GM18498 (cell line): ENCODE data around the gene DCLK1.

Source experiments
- ATAC-seq: cut with Tn5 transposase; IDR thresholded peaks from one replicate; pipeline ENCODE4 v1.9.1; 2021; ENCODE audit warnings: mild to moderate bottlenecking, moderate library complexity; ENCODE audit not compliant: unreplicated experiment

DCLK1 gene

GRCh38 chr13:35909837-35910540 lies 221.2 kb downstream of the DCLK1 start:
- ATAC-seq, result no peak

DNA sequence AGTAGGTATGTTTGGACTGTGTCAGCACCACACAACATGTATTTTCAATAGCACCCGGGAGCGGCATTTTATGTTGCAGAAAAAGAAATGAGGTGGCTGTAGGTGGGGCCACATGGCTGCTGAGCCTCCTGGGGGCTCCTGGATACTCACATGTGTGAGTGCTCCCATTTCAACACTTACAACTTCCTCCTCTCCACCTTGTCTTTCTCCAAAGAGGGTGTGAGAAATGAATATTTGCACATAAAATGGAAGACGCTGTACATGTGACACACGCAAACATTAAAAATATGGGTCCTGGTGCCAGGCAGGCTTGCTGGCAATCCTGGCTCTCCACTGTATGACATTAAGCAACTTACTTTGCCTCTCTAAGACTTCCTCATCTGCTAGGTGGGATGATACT lies 222.1 kb downstream of the DCLK1 start:
- ATAC-seq, result no peak

DNA sequence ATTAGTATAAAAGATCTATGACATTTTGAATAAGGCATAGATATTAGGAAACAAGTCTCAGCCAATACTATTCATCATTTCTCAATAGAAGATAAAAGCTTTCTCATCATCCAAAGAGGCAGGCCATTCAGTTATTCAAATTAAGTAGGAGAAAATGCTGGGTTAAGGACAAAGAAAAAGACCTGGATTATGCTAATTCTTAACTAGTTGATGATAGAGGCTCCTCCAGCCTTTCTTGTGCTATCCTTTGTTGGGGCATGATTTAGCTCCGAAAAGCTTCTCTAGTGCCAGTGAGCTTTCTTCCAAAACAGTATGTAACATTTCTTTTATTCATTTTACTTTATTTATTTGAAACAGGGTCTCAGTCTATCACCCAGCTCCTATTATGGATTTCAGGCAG lies 223.0 kb downstream of the DCLK1 start:
- no peak for ATAC-seq

DNA sequence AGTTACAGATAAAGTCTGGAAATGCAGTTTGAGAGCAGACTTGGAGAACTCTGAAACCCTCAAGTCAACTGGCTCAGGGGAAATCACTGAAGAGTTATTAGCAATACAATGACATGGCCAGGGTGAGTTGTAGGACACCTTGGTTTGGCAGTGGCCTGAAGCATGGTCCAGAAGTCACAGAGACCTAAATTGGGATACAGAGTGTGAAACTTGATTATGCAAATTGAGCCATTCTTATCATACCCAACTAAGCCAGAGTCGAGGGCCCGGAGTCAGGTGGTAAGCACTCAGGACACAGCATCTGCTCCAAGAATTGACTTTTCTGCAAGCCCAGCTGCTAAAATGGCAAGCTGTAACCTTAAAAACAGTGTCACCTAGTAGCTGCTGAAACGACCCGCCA lies 224.5 kb downstream of the DCLK1 start:
- no peak for ATAC-seq

GRCh38 chr13:35903075-35903474 lies 228.1 kb downstream of the DCLK1 start:
- ATAC-seq, result no peak

DNA sequence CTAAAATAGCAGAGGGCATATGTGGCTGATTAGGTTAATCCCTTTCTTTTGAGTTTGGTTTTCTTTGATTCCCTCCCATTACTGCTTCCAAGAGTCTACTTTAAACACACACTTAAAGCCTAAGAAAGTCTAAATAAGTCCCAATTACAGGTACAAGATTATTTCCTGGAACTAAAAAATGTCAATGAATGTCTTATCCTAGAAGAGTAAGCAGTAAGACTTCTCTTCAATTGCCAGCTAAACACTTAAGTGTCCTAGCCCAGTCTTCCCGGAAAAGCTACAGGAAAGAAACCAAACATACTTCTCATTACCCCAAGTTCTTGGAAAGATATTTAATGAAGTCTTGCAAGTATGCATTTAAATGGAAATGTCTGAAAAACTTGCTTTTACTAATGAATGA lies 233.1 kb downstream of the DCLK1 start:
- no peak for ATAC-seq

- ATAC-seq, result no peak
These were observed 236.5 kb downstream of the DCLK1 start for GRCh38 chr13:35894636-35895035.

DNA sequence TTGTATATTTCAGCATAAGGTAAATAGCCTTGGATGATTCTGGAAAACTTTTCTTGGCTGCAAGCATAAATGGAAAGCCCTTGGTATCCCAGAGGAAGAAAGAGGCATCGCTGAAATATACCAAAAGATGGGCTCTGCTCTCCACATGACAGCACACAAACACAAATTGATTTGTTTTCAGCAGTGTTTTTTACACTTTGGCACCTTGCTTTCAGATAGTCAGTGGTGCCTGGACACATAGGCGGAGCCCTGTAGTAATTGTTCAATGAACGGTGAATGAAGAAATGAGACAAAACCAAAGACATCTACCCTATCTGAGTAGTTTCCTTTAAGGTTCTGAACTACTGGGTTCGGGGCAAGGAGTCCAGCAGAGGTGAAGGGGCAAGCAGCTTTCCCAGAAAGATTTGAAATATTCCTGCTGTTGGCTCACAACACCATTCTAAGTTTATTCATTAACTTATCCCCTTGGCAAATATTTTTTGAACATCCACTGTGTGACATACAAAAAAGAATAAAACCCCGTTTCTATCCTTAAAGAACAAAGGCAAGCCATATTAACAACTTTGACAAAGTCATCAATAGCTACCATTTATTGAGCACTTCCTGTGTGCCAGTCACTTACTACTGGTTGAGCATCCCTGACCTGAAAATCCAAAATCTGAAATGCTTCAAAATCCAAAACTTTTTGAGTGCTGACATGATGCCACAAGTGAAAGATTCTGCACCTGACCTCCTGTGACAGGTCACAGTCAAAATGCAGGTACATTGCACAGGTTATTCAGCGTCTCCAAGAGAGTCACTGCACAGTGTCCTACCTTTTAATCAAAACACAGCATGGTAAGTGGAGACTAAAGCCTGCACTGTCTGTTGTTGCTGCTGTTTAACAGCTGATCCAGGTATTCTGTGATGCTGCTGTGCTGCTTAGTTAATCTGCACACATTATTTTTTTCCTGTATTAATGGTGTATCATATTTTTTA lies 238.1 kb downstream of the DCLK1 start:
- no peak for ATAC-seq

- no peak for ATAC-seq
These were observed 239.4 kb downstream of the DCLK1 start for GRCh38 chr13:35891507-35892441.

DNA sequence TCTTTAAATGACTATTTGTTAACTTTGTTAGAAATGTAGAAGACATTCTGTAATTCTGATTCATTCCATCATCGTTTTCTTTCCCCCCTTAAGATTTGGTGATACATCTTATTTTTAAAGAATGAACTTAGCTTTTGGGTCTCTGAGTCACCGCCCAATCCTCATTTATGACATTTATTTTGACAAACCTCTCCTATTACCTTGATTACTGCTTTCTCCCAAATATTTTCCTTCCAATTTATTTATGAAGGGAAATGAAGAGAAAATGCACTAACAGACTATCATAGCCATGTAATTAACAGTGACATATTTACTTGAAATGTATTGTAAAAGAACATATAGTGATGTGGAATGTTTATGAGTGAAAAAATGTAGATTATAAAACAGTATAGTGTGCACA lies 241.6 kb downstream of the DCLK1 start:
- ATAC-seq, result no peak

- no peak for ATAC-seq
These were observed 242.2 kb downstream of the DCLK1 start for GRCh38 chr13:35888981-35889380.

GRCh38 chr13:35888457-35888883 lies 242.7 kb downstream of the DCLK1 start:
- no peak for ATAC-seq

- ATAC-seq, result no peak
These were observed 244.0 kb downstream of the DCLK1 start for GRCh38 chr13:35887115-35887666.

- no peak for ATAC-seq
These were observed 244.7 kb downstream of the DCLK1 start for GRCh38 chr13:35886332-35887114.

DNA sequence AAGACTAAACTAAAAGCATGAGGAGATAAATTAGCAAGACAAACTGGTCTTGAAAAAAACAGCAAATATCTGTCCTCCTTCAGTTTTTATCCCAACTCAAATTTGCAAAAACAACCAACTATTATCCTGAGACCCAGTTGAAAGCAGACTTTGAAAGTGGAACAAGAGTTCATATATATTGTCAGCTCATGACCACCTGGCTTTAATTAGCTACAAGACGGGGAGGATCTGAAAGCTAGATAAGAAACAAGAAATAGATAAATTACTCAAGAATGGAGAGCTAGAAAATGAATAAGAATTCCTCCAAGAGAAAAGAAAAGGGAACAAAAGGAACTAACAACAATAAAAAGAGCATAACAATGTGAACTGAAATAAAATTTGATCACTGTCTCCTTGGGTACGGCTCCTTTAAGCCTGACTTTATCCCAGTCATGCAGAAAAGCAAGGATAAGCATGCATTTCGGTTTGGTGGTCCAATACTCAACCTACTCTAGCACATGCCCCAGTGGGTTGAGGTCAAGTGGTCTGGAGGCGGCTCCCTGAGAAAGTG lies 246.9 kb downstream of the DCLK1 start:
- ATAC-seq, result no peak

DNA sequence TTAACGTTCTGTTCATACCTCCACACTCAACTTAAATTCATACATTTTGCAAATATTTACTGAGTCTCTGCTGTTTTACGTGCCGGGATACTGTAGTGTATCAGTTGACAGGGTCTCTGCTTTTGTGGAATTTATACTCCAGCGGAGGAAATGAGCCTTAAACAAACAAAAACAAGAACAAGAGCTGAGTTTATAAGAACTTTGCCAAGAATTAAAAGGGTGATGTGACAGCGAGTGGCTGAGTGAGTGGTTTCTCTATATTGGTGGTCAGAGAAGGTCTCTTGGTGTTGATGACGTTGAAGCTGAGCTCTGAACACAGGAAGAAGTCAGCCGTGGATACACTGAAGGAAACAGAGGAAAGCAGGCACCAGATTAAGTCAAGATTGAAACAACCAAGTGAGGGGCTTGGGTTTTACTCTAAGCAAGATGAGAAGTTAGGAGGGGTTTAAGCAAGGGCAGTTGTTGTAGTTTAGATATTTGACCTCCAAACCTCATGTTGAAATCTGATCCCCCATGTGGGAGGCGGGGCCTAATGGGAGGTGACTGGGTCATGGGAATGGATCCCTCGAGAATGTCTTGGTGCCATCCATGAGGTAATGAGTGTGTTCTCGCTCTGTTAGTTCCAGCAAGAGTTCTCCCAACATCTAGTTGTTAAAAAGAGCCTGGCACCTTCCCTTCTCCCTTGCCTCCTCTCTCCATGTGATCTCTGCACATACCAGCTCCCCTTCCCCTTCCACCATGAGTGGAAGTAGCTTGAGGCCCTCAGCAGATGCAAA lies 248.3 kb downstream of the DCLK1 start:
- ATAC-seq, result no peak

DNA sequence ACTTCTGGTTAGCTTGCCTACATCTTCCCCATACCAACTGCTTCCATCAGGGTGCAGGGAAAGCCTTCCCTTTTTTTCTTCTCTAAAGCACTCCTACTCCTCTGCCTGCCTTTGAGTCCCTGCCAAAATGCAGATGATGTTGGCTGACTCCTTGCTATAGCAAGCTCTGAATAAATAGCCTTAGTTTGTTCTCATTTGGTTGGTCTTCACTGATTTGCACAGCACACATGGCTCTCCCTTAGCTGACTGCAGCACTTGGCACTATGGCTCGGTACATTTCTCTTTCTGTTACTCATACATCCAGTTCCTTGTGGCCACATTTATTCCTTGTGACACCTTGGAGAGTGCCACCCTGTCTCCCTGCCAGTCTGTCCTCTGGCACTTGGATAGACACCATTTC lies 249.8 kb downstream of the DCLK1 start:
- no peak for ATAC-seq

- no peak for ATAC-seq
These were observed 252.1 kb downstream of the DCLK1 start for GRCh38 chr13:35879111-35879510.

DNA sequence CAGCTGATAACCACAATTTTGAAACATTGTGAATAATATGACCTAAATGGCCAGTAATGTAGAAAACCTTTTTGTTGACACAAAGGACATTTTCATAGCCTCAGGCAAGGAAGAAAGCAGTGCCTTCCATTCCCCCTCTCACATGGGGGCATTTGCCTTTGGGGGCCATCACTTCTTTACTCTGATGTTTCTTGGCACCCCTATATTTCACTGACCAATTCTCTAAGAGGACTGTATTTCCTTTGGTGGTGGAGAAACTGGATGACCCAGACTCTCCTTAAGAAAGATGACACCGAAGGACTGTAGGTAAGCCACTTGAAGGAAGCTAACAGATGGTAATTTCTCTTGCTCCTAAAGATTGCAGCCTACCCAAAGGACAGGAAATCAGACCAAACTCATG lies 254.6 kb downstream of the DCLK1 start:
- no peak for ATAC-seq
